Stimulated activated CD4-positive, alpha-beta T cell treated with anti-CD3 and anti-CD28 coated beads, Interleukin-2, amount 100 ng/mL, for 24 hours (primary cell): ENCODE measurements around the gene CLDN4.

Source experiments
- DNase-seq, 2 donors: peaks; one replicate each; pipeline ENCODE4 v3.0.0-alpha.2; 2020

Gene CLDN4

DNA sequence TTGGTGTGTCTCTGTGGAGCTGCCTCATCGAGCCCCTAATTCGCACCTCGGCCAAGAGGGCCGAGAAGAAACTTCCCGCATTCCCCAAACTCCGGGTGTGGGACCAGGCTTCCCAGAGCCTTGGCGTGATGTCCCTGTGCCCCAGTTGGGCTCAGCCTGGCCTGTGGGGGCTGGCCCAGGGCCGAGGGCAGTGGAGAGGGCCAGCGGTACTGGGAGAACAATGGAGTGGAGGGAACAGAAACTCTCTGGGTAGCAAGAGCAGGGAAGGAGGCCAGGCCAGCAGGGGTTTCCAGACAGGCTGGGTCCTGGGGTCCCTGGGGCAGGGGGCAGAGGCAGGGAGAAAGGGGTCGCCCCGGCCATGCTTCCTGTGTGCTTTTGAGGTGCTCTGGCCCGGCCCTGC lies 46.2 kb downstream of the CLDN4 start:
- no peak for DNase-seq

GRCh38 chr7:73879977-73880681 lies 49.3 kb downstream of the CLDN4 start:
- no peak for DNase-seq

DNA sequence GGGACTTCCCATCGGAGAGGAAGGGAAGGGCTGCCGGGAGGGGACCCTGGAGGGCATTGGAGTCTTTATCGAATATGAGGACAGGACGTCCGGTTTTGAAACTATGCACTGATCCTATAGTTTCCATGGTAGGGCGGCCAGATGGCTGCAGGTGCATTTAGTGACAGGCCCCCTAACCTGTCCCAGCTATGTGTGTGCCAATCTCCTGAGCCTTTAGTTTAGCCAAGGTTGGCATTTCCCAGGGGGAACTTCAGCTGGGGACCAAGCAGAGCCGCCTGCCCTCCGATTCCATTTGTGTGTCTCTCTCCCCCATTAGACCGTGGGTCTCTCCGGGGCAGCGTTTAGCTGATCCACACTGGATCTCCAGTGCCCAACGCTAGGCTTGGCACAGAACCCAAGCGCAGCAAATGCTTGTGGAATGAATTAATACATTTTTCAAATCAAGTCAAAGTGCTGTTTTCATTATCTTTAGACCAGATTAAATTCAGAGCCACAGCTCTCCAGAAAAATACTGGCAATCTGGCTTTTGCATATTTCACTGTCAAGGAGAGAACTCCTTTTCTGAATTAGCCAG lies 50.0 kb downstream of the CLDN4 start:
- no peak for DNase-seq

DNA sequence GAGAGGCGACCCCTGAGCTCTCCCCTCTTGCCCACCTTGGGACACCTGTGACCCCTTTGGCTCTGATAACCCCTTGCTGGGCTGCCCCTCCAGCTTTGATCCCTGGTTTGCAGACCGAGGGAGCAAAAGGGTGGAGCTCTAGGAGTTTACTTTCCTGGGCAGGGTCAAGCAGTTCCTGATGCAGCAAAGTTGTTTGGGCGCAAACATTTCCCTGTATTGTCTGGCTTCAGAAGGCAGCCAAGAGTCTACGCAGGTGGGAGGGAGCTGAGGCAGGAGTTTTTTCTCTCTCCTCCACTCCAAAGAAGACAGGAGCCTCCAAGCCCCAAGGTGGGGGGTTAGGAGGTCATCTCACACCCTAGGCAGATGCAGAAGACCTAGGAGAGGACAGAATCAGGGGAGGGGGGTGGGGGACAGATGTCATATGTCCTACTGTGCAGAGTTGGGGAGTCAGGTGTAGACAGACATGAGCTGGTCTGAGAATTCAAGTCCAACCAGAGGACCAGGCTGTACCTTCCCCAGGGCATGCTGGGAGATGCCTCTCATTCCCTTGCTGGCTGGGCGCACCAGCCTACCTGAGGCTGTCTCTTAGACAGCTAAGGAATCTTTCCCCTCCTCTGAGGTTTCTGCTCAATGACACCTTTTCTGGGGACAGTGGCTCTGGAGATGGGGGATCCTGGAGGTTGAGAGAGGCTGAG lies 50.7 kb downstream of the CLDN4 start:
- DNase-seq = no peak

DNA sequence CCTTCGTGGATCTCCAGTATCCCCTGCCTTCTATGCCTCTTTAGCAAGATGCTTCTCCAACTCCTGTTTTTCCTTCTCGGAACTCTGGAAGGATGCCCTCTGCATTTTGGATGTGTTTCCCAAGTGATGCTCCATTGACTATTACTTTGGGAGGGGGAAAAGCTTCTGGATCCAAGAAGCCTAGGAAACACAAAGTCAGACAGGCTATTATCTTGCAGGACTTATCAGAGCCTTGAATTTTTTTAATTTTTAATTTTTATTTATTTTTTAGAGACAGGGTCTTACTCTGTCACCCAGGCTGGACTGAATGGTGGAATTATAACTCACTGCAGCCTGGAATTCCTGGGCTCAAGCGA lies 51.2 kb downstream of the CLDN4 start:
- no peak for DNase-seq
